Activated naive CD8-positive, alpha-beta T cell treated with anti-CD3 and anti-CD28 coated beads, Interleukin-2, amount 50 U/mL, for 16 hours (primary cell): ENCODE data around the gene OR5AU1.
"Not testable (repeated sequence)": the region's sequence is repeated elsewhere in the genome, so short reads cannot be mapped to it uniquely, and the experiment has no call there.

Source experiments
- DNase-seq: peaks from one replicate; pipeline ENCODE4 v3.0.0-alpha.2; 2020; ENCODE audit warnings: low read depth, low spot score

The OR5AU1 gene

DNA sequence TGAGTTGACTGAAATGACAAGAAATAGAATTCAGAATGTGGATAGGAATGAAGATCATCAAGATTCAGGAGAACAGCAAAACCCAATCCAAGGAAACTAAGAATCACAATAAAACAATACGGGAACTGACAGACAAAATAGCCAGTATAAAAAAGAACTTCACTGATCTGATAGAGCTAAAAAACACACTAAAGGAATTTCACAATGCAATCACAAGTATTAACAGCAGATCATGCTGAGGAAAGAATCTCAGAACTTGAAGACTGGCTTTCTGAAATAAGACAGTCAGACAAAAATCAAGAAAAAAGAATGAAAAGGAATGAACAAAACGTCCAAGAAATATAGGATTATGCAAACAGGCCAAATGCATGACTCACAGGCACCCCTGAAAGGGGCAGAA lies 15.3 kb upstream of the OR5AU1 start:
- DNase-seq = no peak

DNA sequence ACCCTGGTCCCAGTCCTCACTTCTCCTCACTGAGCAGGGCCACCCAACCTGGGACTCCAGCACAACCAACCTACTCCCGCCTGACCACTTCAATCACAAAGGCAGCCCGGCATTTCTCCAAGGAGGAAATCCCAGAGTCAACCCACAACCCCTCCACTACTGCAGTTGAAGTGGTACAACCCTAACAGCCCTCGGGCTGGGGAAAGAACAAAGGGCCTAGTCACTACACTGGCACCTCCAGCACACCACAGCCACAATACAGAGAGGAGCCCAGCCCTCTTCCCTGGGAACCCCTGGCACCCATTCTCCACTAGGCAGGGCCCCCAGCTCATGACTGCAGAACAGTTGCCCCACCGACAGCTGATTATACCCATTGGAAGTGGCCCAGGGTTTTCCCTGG lies 13.7 kb upstream of the OR5AU1 start:
- DNase-seq = no peak

GRCh38 chr14:21168055-21168454 lies 12.2 kb upstream of the OR5AU1 start:
- DNase-seq = no peak

- DNase-seq = not testable (repeated sequence)
Measured at GRCh38 chr14:21165670-21166069, 9.8 kb upstream of the OR5AU1 start.

GRCh38 chr14:21165002-21165605 lies 9.2 kb upstream of the OR5AU1 start:
- DNase-seq = not testable (repeated sequence)

- DNase-seq = no peak
Measured at GRCh38 chr14:21163871-21164291, 8.0 kb upstream of the OR5AU1 start.

DNA sequence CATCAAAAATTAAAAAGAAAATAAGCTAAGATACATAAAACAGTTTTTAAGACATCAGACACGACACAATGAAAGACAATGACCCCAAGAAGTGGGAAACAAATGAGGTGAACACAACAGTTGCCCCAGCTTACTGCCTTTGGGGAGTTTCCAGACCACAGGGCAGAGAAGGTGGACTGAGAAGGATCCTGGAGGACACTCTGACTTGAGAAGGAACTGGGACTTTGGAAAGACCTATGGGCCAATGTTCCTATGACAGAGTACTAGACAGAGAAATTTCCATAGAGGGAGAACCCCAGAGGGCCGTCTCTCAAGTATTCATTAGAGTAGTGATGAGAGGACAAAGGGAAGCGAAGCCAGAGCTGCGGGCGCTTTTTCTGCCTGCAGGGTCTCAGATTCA lies 6.2 kb upstream of the OR5AU1 start:
- no peak for DNase-seq

DNA sequence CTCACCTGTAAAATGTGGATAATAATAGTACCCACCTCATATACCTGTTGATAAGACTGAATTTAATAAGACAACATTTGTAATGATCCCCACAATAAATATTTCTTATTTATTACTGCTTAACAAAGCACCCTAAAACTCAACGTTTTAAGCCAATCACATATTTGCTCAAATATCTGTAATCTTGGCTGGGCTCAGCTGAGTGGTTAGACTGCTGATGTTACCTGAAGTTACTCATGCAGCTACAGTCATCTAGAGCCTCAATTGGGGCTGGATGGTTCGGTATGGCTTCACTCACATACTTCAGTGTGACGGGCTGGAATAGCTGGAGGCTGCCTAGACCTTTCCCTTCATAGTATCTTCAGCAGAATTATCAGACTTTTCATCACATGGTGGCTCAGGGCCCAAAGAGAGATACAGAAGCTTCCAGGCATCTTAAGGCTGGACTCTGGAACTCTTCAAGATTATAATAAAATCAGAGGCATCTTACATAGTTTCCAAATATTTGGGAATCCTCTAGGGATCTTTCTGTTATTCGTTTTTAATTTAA lies 4.3 kb upstream of the OR5AU1 start:
- no peak for DNase-seq

DNA sequence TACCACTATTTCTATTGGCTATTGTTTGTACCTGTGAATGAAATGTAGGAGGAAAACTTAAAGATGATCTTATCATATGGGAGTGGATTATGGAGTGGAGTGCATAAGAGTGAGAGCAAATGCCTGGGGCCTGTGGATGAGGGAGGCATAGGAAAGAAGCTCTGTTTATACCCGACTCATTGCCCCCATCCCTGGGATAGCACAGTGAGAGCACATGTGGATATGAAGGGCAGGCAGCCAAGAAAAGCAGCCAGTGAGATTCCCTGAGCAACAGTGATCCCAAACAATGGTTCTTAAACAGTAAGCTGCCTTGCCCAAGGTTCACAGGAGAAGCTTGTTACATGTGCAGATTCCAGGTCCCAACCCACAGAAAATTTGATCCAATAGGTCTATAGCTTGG lies 2.3 kb upstream of the OR5AU1 start:
- not testable (repeated sequence) for DNase-seq

GRCh38 chr14:21149641-21150367 lies 6.1 kb downstream of the OR5AU1 start:
- no peak for DNase-seq

- no peak for DNase-seq
Measured at GRCh38 chr14:21145437-21145836, 10.4 kb downstream of the OR5AU1 start.

DNA sequence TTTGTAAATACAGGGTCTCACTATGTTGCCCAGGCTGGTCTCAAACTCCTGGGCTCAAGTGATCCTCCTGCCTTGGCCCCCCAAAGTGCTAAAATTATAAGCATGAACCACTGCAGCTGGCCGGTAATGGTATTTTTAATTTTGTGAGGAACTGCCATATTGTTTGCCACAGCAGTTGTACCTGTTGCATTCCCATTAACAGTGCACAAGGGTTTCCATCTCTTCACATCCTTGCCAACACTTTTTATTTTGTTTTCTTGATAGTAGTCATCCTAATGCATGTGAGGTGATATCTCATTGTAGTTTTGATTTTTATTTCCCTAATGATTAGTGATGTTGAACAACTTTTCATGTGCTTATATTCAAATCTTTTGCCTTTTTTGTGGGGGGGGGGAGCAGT lies 13.5 kb downstream of the OR5AU1 start:
- no peak for DNase-seq

DNA sequence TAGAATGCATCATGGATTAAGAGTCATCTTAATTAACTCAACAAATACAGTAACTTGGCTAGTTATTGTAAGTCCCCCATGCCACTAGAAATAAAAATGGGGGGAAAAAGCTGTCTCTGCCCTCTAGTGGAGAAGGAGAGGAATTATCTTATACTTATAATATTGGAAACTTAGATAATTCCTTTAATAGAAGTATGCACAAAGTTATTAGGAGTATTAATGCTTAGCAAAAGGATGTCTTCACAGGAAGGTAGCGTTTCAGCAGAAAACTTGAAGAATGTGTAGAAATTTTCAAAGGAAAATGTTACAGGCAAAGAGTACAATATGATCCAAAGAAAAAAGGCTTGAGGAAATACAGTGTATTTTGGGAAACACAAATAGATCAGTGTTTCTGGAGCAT lies 19.8 kb downstream of the OR5AU1 start:
- DNase-seq = no peak

GRCh38 chr14:21133901-21134300 lies 22.0 kb downstream of the OR5AU1 start:
- no peak for DNase-seq

GRCh38 chr14:21123429-21123828 lies 32.4 kb downstream of the OR5AU1 start:
- no peak for DNase-seq

DNA sequence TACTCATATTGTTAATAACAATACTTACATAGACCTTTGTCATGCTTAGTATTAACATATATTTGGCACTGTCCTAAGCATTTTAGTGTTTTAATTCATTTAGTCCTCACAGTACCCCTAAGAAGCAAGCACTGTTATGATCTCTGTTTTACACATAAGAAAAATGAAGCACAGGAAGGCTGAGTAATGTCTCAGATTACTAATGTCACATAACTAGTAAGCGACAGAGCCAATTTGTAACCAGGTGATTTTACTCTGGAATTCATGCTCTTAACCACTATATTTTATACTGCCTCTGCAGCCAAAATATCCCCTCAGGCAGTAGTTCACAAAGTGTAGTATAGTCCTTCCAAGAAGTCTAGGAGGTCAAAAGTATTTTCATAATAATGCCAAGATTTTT lies 34.7 kb downstream of the OR5AU1 start:
- no peak for DNase-seq

DNA sequence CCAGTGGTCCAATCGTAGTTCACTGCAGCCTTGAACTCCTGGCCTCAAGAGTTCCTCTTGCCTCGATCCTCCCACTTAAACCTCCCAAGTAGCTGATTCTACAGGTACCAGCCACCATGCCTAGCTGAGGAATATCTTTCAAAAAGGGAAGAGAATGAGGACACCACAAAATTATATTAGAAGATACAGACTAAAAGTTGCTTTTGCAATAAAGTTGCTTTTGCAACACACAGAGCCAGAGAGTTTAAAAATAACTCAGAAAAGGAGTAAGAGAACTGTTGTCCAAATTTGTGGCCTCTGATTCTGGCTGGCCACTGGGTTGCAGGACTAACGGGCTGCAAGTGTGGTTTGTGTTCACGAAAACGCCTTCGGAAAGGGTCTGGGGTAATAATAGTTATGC lies 35.2 kb downstream of the OR5AU1 start:
- DNase-seq = no peak

GRCh38 chr14:21118933-21119332 lies 36.9 kb downstream of the OR5AU1 start:
- DNase-seq = no peak

GRCh38 chr14:21113369-21113768 lies 42.5 kb downstream of the OR5AU1 start:
- no peak for DNase-seq

DNA sequence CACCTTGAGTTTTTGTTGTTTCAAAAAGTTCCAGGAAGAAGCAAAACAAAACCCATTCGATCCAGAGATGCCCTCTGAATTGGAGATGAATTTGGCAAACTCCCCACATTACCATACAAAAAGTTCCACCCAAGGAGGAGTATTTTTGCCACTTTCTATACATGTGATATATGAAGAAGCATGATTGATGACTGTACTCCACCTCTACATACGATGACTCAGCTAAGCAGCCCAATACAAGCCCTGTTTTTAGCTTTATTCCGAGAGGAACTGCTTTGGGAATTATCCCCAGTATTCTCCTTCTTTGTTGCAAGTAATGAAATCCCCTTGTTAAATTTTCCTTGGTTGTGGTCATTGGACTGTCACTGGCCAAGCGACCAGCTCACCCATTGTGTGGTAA lies 43.6 kb downstream of the OR5AU1 start:
- no peak for DNase-seq

GRCh38 chr14:21109377-21110138 lies 46.3 kb downstream of the OR5AU1 start:
- no peak for DNase-seq

- no peak for DNase-seq
Measured at GRCh38 chr14:21108791-21109190, 47.1 kb downstream of the OR5AU1 start.
